Gastroesophageal sphincter (tissue), 4 donors: ENCODE measurements around the gene PSD2. TPM values are rescaled to one million over a fixed set of nuclear protein-coding genes. Genes with fewer than 3 reads are reported as not detected.
"Not testable (repeated sequence)": the region's sequence is repeated elsewhere in the genome, so short reads cannot be mapped to it uniquely, and the experiment has no call there.

Experiments
- ATAC-seq: fragments of 150-250 bp; one replicate; pipeline ENCODE4 v1.9.1; 2016; ENCODE audit warnings: mild to moderate bottlenecking, moderate library complexity
- H3K27ac ChIP-seq, 4 donors: fragments of 200-600 bp; sonication (generic) in 3 of 4; 1 replicate in 3 of 4; 2 replicates in 1 of 4; pipeline ENCODE4 v1.5.1; 2016 to 2019
- H3K27me3 ChIP-seq: fragments of 200-600 bp; sonication (generic); one replicate; pipeline ENCODE4 v1.5.1; 2019
- H3K36me3 ChIP-seq, 2 donors: fragments of 200-600 bp; sonication (generic); one replicate each; pipeline ENCODE4 v1.5.1; 2019; ENCODE audit warnings: control low read depth in 1 of 2
- H3K4me1 ChIP-seq, 3 donors: fragments of 200-600 bp; sonication (generic); 1 replicate in 2 of 3; 2 replicates in 1 of 3; pipeline ENCODE4 v1.5.1; 2016 to 2019; ENCODE audit warnings: control low read depth in 2 of 3
- H3K4me3 ChIP-seq, 2 donors: fragments of 200-600 bp; sonication (generic); one replicate each; pipeline ENCODE4 v1.5.1; 2019; ENCODE audit warnings: mild to moderate bottlenecking in 1 of 2, moderate library complexity in 1 of 2
- H3K9me3 ChIP-seq, 3 donors: fragments of 200-600 bp; sonication (generic); one replicate each; pipeline ENCODE4 v1.5.1; 2017 to 2019; ENCODE audit warnings: control low read depth in 2 of 3
- CTCF ChIP-seq, 4 experiments: fragments of 200-600 bp in 2 of 4; fragments of 450-650 bp in 2 of 4; sonication (generic) in 1 of 4; IDR thresholded peaks; one replicate each; pipeline ENCODE4 v1.5.1; 2017 to 2019; ENCODE audit warnings: antibody characterized with exemption in 4 of 4, mild to moderate bottlenecking in 2 of 4, moderate library complexity in 2 of 4
- EP300 ChIP-seq: sonication (generic); formaldehyde crosslinking; IDR thresholded peaks from one replicate; pipeline ENCODE4 v1.6.1; 2017; ENCODE audit warnings: antibody characterized with exemption, mild to moderate bottlenecking
- POLR2A ChIP-seq, 2 donors: fragments of 450-650 bp; IDR thresholded peaks; one replicate each; pipeline ENCODE4 v1.6.1; 2017; ENCODE audit warnings: antibody characterized with exemption in 2 of 2, mild to moderate bottlenecking in 2 of 2, moderate library complexity in 1 of 2
- POLR2AphosphoS5 ChIP-seq: sonication (generic); formaldehyde crosslinking; IDR thresholded peaks from one replicate; pipeline ENCODE4 v1.6.1; 2017; ENCODE audit warnings: antibody characterized with exemption
- WGBS, 2 donors: methylation state at CpG; one replicate each; pipeline ENCODE4 v1.1.5; 2018; ENCODE audit warnings: low coverage in 1 of 2; 5-methylcytosine and 5-hydroxymethylcytosine counted together
- total RNA-seq, 4 donors: library from RNA; depleted of rRNA; stranded (reverse); fragments of >200 nt; gene quantifications; one replicate each; pipeline ENCODE4 v1.1.0, GENCODE V29; 2016

PSD2 gene
- total RNA-seq, 4 donors from 2014 or later: 0.13 to 0.16 TPM; not detected in 2

GRCh38 chr5:139788294-139788910, 7.2 kb upstream of the PSD2 start:
- ATAC-seq: peak; percentile 11
- H3K4me3 ChIP-seq: peak overlapping the region; percentile 41 to 63
- H3K4me1 ChIP-seq: peaks cover 0 to 16% (median 5%) of the 10 kb centered on the region in 3 donors
- peak overlapping the region in 3 of 4 donors; percentile 68 to 78 (median 71) for H3K27ac ChIP-seq
- no peaks in the 10 kb centered on the region for H3K36me3 ChIP-seq
- no peaks in the 10 kb centered on the region for H3K9me3 ChIP-seq
- no peak for TF ChIP-seq CTCF (IDR thresholded peaks at IDR 0.05)
- TF ChIP-seq POLR2A (IDR thresholded peaks at IDR 0.05): no peak
- no peak for TF ChIP-seq POLR2AphosphoS5
- no peak for TF ChIP-seq EP300
- no peaks in the 10 kb centered on the region for H3K27me3 ChIP-seq
- whole genome bisulfite sequencing, 2 donors: 68% methylated on average over 3 of the region's 32 CpGs; no CpG with 5 or more reads in 1 of the 2 donors

GRCh38 chr5:139789116-139789844, 6.3 kb upstream of the PSD2 start:
- H3K27ac ChIP-seq: peak overlapping the region in 2 of 4 donors; percentile 71 to 78
- peaks cover under 1% of the 10 kb centered on the region for H3K27me3 ChIP-seq
- TF ChIP-seq POLR2A (IDR thresholded peaks at IDR 0.05): no peak
- TF ChIP-seq CTCF (IDR thresholded peaks at IDR 0.05): no peak
- TF ChIP-seq EP300: no peak
- TF ChIP-seq POLR2AphosphoS5: no peak
- H3K4me1 ChIP-seq: peaks cover 0 to 16% (median 5%) of the 10 kb centered on the region in 3 donors
- no peaks in the 10 kb centered on the region for H3K9me3 ChIP-seq
- ATAC-seq: no peak
- WGBS, 2 donors: 91 to 93% methylated on average over 4 to 6 of the region's 12 CpGs
- no peak overlapping the region for H3K4me3 ChIP-seq
- no peaks in the 10 kb centered on the region for H3K36me3 ChIP-seq

GRCh38 chr5:139789845-139790189, 5.8 kb upstream of the PSD2 start:
- Histone ChIP-seq H3K27me3 (peaks cover 6% of the 10 kb centered on the region), H3K36me3 (no peaks in the 10 kb centered on the region), H3K9me3 (no peaks in the 10 kb centered on the region), H3K27ac (no peak overlapping the region), H3K4me3 (no peak overlapping the region), H3K4me1 (peaks cover 0 to 16% (median 5%) of the 10 kb centered on the region in 3 donors)
- no peak for TF ChIP-seq POLR2AphosphoS5
- no peak for TF ChIP-seq EP300
- no peak for TF ChIP-seq CTCF (IDR thresholded peaks at IDR 0.05)
- TF ChIP-seq POLR2A (IDR thresholded peaks at IDR 0.05): no peak
- WGBS, 2 donors: 92 to 96% methylated on average over 12 of the region's 12 CpGs
- ATAC-seq: no peak

GRCh38 chr5:139792218-139792617, 3.4 kb upstream of the PSD2 start:
- no peaks in the 10 kb centered on the region for H3K9me3 ChIP-seq
- peaks cover 30% of the 10 kb centered on the region for H3K27me3 ChIP-seq
- no peak for ATAC-seq
- H3K4me3 ChIP-seq: no peak overlapping the region
- no peak overlapping the region for H3K27ac ChIP-seq
- peaks cover 0 to 31% (median 13%) of the 10 kb centered on the region in 3 donors for H3K4me1 ChIP-seq
- no peaks in the 10 kb centered on the region for H3K36me3 ChIP-seq
- TF ChIP-seq EP300 (no peak), POLR2A (IDR thresholded peaks at IDR 0.05) (no peak), CTCF (IDR thresholded peaks at IDR 0.05) (no peak), POLR2AphosphoS5 (no peak)
- WGBS, 2 donors: 80% methylated on average over 1 of the region's 2 CpGs; no CpG with 5 or more reads in 1 of the 2 donors

- not testable (repeated sequence) for ATAC-seq
Observed at GRCh38 chr5:139792655-139793054, 3.0 kb upstream of the PSD2 start.

More at GRCh38 chr5:139792655-139793054, 3.0 kb upstream of the PSD2 start:
- H3K36me3 ChIP-seq, H3K9me3 ChIP-seq, H3K4me3 ChIP-seq, H3K27ac ChIP-seq: not testable (repeated sequence)
- H3K4me1 ChIP-seq: peaks cover 0 to 29% (median 13%) of the 10 kb centered on the region in 3 donors
- peaks cover 34% of the 10 kb centered on the region for H3K27me3 ChIP-seq
- 73 to 80% methylated on average over 1 to 2 of the region's 2 CpGs for WGBS, 2 donors
